T-helper 2 cell treated with Interferon-gamma antibody and Interleukin-4, amounts not matched to agents 5 μg/mL and 100 μg/mL, for 36 hours (primary cell): ENCODE data around the gene IDH3A.

Experiments
- DNase-seq: peaks from one replicate; pipeline ENCODE4 v3.0.0; 2021; ENCODE audit warnings: low spot score
- H3K27ac Mint-ChIP-seq: one replicate; pipeline ENCODE4 v1.8.0; 2021; ENCODE audit warnings: mild to moderate bottlenecking, mixed read lengths
- H3K27me3 Mint-ChIP-seq: one replicate; pipeline ENCODE4 v1.8.0; 2021; ENCODE audit warnings: low read depth, mixed read lengths
- H3K36me3 Mint-ChIP-seq: one replicate; pipeline ENCODE4 v1.8.0; 2021; ENCODE audit warnings: low read depth, mixed read lengths
- H3K4me1 Mint-ChIP-seq: one replicate; pipeline ENCODE4 v1.8.0; 2021; ENCODE audit warnings: low read depth, mixed read lengths
- H3K4me3 Mint-ChIP-seq: one replicate; pipeline ENCODE4 v1.8.0; 2022; ENCODE audit warnings: mild to moderate bottlenecking, moderate library complexity, mixed read lengths
- H3K9me3 Mint-ChIP-seq: one replicate; pipeline ENCODE4 v1.8.0; 2021; ENCODE audit warnings: mixed read lengths

Gene IDH3A

GRCh38 chr15:78206326-78207109 lies 57.4 kb downstream of the IDH3A start:
- Mint-ChIP-seq H3K36me3 (no peaks in the 10 kb centered on the region), H3K27me3 (no peaks in the 10 kb centered on the region), H3K27ac (no peak overlapping the region), H3K9me3 (no peaks in the 10 kb centered on the region), H3K4me1 (no peaks in the 10 kb centered on the region), H3K4me3 (no peak overlapping the region)
- no peak for DNase-seq

DNA sequence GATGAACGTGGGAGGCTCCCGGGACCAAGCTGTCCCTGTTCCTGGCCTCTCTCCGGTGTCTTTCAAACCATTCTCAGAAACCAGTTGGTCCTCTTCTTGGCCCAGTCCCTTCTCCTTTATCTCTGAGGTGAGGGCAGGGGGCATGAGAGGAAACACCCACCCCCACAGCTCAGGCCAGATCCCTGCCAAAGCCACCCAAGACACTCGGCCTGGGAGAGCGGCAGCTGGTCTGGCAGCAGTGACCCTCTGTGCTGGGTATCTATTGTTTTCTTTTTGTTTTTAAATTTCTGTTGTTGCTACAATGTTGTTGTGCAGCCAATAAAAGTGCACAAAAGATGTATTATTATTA lies 57.9 kb downstream of the IDH3A start:
- Mint-ChIP-seq H3K9me3 (no peaks in the 10 kb centered on the region), H3K4me3 (no peak overlapping the region), H3K36me3 (no peaks in the 10 kb centered on the region), H3K27me3 (no peaks in the 10 kb centered on the region), H3K27ac (no peak overlapping the region), H3K4me1 (no peaks in the 10 kb centered on the region)
- no peak for DNase-seq

DNA sequence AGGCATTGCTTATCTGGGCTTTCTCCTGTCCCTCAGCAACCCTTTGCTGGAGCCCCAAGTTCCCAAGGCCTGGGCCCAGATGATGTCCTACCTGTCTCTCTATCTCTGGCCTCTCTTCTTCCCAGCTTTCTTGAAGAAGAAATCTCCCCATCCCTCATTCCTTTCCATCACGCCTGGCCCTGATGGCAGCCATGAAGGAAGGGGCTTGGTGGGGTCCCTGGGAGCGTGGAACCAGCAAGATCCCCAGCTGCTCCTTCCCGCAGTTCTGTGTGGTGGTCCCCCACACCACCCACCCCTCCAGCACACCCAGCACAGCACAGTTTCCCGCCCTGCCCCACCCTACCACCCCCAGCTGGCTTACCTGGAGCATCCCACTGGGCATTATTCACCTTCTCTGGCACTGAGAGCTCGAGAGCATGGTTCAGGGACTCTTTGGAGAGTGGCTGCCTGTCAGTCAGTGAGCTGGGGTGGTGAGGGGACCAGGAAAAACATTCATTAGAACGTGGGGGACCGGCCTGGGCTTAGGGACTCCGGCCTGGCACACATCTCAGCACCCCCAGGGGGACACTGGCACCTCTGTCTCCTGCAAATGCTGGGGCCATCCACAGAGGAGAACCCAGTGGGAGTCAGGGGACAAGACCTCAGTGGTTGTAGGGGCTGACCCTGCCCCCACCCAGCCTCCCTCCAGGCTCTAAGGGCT lies 58.6 kb downstream of the IDH3A start:
- Mint-ChIP-seq H3K4me1 (no peaks in the 10 kb centered on the region), H3K4me3 (no peak overlapping the region), H3K9me3 (no peaks in the 10 kb centered on the region), H3K27me3 (no peaks in the 10 kb centered on the region), H3K27ac (no peak overlapping the region), H3K36me3 (no peaks in the 10 kb centered on the region)
- no peak for DNase-seq

DNA sequence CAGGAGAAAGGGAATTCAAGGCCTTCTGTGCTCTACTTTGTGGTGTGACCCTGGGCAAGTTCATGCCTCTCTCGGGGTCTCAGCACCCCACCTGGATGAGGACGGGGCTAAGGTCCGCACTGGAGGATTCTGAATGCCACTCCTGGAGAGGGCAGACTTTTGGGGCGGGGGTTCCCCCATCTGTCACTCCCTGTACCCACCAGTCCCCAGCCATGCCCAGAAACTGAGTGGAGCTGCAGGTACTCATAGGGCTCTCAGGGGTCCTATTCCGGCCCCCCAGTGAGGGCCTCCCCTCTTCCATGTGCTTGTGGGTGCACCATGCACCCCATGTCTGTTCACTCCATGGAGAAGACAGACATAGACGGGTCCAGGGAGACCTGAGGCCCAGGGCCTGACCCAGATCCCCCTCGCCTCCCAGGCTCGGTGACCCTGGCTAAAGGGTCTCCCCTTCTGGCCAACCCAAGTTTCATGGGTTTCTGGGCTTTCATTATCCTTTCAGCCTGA lies 59.2 kb downstream of the IDH3A start:
- H3K27me3 Mint-ChIP-seq = no peaks in the 10 kb centered on the region
- H3K9me3 Mint-ChIP-seq = no peaks in the 10 kb centered on the region
- H3K4me1 Mint-ChIP-seq = no peaks in the 10 kb centered on the region
- H3K4me3 Mint-ChIP-seq = no peak overlapping the region
- H3K27ac Mint-ChIP-seq = no peak overlapping the region
- no peaks in the 10 kb centered on the region for H3K36me3 Mint-ChIP-seq
- DNase-seq = no peak

- H3K4me3 Mint-ChIP-seq = no peak overlapping the region
- DNase-seq = no peak
- no peaks in the 10 kb centered on the region for H3K9me3 Mint-ChIP-seq
- no peaks in the 10 kb centered on the region for H3K27me3 Mint-ChIP-seq
- H3K27ac Mint-ChIP-seq = no peak overlapping the region
- no peaks in the 10 kb centered on the region for H3K4me1 Mint-ChIP-seq
- H3K36me3 Mint-ChIP-seq = no peaks in the 10 kb centered on the region
These were observed 59.9 kb downstream of the IDH3A start for GRCh38 chr15:78208887-78209645.

GRCh38 chr15:78209646-78210348 lies 60.6 kb downstream of the IDH3A start:
- Mint-ChIP-seq H3K27me3 (peaks cover under 1% of the 10 kb centered on the region), H3K9me3 (no peaks in the 10 kb centered on the region), H3K4me3 (no peak overlapping the region), H3K36me3 (no peaks in the 10 kb centered on the region), H3K27ac (no peak overlapping the region), H3K4me1 (no peaks in the 10 kb centered on the region)
- no peak for DNase-seq

DNA sequence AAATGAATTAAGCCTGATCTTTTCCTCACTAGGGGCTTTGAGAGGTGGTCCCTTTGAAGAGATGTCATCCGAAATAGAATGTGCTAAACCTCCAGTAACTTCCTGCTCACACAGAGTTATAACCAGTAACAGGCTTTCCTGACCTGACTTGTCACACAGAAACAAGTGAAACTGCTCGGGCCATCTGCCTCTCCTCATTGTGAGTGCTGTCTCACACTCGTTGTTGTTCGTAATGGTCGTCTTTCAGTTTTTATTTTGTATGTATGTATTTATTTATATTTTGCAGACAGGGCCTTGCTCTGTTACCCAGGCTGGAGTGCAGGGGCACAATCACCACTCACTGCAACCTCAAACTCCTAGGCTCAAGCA lies 61.2 kb downstream of the IDH3A start:
- Mint-ChIP-seq H3K4me1 (no peaks in the 10 kb centered on the region), H3K9me3 (no peaks in the 10 kb centered on the region), H3K4me3 (no peak overlapping the region), H3K27ac (no peak overlapping the region), H3K36me3 (no peaks in the 10 kb centered on the region), H3K27me3 (peaks cover 4% of the 10 kb centered on the region)
- DNase-seq = no peak

GRCh38 chr15:78211189-78211921 lies 62.2 kb downstream of the IDH3A start:
- no peak for DNase-seq
- Mint-ChIP-seq H3K27me3 (peaks cover 8% of the 10 kb centered on the region), H3K36me3 (no peaks in the 10 kb centered on the region), H3K4me1 (no peaks in the 10 kb centered on the region), H3K9me3 (no peaks in the 10 kb centered on the region), H3K4me3 (no peak overlapping the region), H3K27ac (no peak overlapping the region)

- Mint-ChIP-seq H3K27me3 (peaks cover 8% of the 10 kb centered on the region), H3K27ac (no peak overlapping the region)
These were observed 62.8 kb downstream of the IDH3A start for GRCh38 chr15:78212008-78212407.

DNA sequence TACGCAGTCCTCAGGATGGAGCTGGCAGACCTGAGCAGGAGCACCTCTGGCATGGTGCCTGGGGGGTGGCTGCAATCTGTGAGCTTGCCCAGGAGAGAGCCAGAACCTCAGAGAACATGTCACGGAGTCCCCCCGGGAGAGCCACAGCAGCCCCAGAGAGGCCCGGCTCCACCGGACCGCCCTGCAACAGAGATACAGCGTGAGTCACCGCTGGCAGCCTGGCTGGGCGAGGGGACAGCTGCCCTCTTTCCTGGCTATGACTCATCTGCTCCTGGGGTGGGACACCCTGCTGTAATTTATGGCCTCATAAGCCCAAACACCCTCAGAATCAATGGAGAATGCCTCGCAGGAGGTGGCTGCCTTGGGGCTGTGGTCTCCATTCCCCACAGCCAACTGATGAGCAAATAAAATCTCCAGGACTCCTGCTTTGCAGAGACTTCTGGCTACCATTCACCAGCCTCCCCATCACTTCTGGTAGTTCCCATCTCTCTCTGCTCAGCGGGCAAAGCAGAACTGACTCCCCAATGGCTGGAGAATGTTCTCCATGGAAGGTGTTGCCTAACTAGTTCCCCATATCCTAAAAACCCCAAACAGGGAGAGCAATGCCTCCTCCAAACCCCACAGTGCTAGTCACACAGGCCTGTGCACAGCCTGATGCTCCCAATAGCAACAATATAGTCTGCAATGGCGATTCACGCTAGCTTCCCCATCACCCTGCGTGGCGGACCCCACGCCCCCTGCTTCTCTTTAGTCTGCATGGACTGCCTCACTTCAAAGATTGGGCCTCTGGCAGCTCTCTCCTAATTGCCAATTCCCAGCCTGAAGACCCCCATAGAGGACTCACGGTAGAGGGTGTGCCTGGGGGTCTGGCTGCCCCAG lies 63.6 kb downstream of the IDH3A start:
- Mint-ChIP-seq H3K27ac (no peak overlapping the region), H3K9me3 (no peaks in the 10 kb centered on the region), H3K36me3 (no peaks in the 10 kb centered on the region), H3K4me1 (no peaks in the 10 kb centered on the region), H3K4me3 (no peak overlapping the region), H3K27me3 (peaks cover 10% of the 10 kb centered on the region)
- DNase-seq = no peak

More at GRCh38 chr15:78212008-78212407, 62.8 kb downstream of the IDH3A start:
- no peak for DNase-seq
- Mint-ChIP-seq H3K4me3 (no peak overlapping the region), H3K4me1 (no peaks in the 10 kb centered on the region), H3K9me3 (no peaks in the 10 kb centered on the region), H3K36me3 (no peaks in the 10 kb centered on the region)

GRCh38 chr15:78213425-78213750 lies 64.2 kb downstream of the IDH3A start:
- H3K4me1 Mint-ChIP-seq = no peaks in the 10 kb centered on the region
- no peak for DNase-seq
- H3K36me3 Mint-ChIP-seq = no peaks in the 10 kb centered on the region
- H3K27ac Mint-ChIP-seq = no peak overlapping the region
- H3K4me3 Mint-ChIP-seq = no peak overlapping the region
- H3K27me3 Mint-ChIP-seq = peaks cover 10% of the 10 kb centered on the region
- H3K9me3 Mint-ChIP-seq = no peaks in the 10 kb centered on the region

DNA sequence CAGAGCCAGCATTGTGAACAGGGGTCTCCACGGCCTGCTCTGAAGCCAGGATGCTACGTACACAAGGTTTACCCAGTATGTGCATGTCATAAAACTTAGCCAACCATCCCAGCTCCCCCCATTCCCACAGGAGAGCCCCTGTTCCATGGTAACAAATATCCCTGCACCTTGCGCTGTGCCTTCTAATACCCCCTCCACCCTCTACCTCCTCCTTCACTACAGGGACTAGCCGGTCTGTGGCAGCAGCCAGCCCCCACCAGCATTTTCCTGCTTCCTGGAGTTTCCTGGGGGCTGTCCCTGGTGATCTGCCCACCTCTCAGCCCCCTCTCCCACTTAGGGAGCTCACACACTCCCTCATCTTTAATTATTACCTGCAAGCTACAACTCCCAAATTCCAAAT lies 64.8 kb downstream of the IDH3A start:
- H3K9me3 Mint-ChIP-seq = no peaks in the 10 kb centered on the region
- no peaks in the 10 kb centered on the region for H3K36me3 Mint-ChIP-seq
- no peak overlapping the region for H3K4me3 Mint-ChIP-seq
- no peak overlapping the region for H3K27ac Mint-ChIP-seq
- no peak for DNase-seq
- peaks cover 10% of the 10 kb centered on the region for H3K27me3 Mint-ChIP-seq
- no peaks in the 10 kb centered on the region for H3K4me1 Mint-ChIP-seq
